Measurements from ENCODE around the gene FBXO40.
A peak's percentile ranks its signal among the peaks of the same experiment; 100 is the strongest.

- no peak for TF ChIP-seq FOXK2 (IDR thresholded peaks at IDR 0.05)
- peak; percentile 83 for TF ChIP-seq POLR2A (IDR thresholded peaks at IDR 0.05; ENCODE audit: low read depth, low read length)
- no peak for TF ChIP-seq RFX5 (IDR thresholded peaks at IDR 0.05; ENCODE audit: low read depth, low read length)
- TF ChIP-seq REST (IDR thresholded peaks at IDR 0.05; ENCODE audit: low read depth, low read length) = no peak; the same call in 1 of the 2 replicates
- peak; percentile 100 for TF ChIP-seq SIN3A (IDR thresholded peaks at IDR 0.05; ENCODE audit: low read depth, low read length)
- TF ChIP-seq USF2 (IDR thresholded peaks at IDR 0.05; ENCODE audit: borderline replicate concordance, low read depth, low read length) = no peak
- TF ChIP-seq ZNF217 (IDR thresholded peaks at IDR 0.05) = no peak
- TF ChIP-seq JUND (IDR thresholded peaks at IDR 0.05; ENCODE audit: low read depth, low read length) = no peak
- TF ChIP-seq CTCF (IDR thresholded peaks at IDR 0.05 in 2 of 3, conservative IDR thresholded peaks at IDR 0.05 in 1 of 3; ENCODE audit: control insufficient read depth in 2 of 3, extremely low read depth in 1 of 3, insufficient read depth in 1 of 3, low read depth in 3 of 3, low read length in 3 of 3) = no peak
- 0 out of 2 replicates have a peak, but pooled peaks have one; percentile 39 for TF ChIP-seq RCOR1 (conservative IDR thresholded peaks at IDR 0.05; ENCODE audit: low read depth, low read length)
- TF ChIP-seq ZNF274 (IDR thresholded peaks at IDR 0.05; ENCODE audit: insufficient read depth, insufficient read length) = no peak
- TF ChIP-seq RAD51 (IDR thresholded peaks at IDR 0.05) = no peak; the same call in 1 of the 2 replicates
- peak; percentile 70; the same call in 1 of the 2 replicates for TF ChIP-seq ELK1 (IDR thresholded peaks at IDR 0.05; ENCODE audit: low read depth, low read length)
Observed at GRCh38 chr3:121545574-121546455, 47.4 kb upstream of the FBXO40 start, which contains the start of gene POLQ.
